Measurements from ENCODE around the gene CHST10. TPM values are rescaled to one million over a fixed set of nuclear protein-coding genes. Genes with fewer than 3 reads are reported as not detected.
"Not testable (repeated sequence)": the region's sequence is repeated elsewhere in the genome, so short reads cannot be mapped to it uniquely, and the experiment has no call there.

CHST10 gene
- total RNA-seq, 1 donor from 2014 or later, result 4.5 TPM

DNA sequence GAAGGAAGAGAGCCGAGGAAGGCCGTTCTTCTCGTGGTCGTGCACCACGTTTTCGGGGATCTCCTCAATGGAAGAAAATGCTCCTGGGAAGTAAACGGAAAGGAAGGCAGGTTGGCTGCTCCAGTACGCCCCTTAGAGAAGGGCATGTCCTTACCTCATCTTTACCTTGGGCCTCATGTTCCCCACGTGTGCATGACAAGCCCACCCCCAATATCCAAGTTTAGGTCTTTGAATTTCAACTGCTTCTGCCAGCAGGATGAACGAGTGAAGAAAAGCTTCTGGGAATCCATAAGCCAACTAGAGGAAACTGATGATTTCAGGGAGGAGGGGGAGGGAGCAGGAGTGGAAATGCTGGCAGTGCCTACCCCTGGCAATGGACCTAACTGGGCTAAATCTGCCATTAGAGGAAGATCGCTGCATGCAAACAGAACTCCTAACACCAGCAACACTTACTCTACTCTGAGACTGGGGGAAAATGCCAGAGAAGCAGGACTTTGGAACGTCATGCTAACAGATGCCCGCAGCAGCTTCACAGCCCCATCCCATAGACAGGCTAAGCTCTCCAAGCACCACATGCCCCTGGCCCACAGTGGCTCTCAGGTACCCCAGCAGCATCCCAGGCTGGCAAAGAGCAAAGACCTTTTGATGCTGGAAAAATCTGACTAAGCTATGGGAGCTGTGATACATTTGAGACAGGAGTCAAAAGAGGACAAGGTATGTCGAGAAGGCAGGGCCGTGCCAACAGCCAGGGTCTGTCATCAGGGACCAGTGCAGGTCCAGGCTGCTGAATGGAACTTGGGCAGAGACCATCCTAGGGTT, 21.7 kb downstream of the CHST10 start:
- intact Hi-C loops (cut with micrococcal nuclease), result no loop called here

DNA sequence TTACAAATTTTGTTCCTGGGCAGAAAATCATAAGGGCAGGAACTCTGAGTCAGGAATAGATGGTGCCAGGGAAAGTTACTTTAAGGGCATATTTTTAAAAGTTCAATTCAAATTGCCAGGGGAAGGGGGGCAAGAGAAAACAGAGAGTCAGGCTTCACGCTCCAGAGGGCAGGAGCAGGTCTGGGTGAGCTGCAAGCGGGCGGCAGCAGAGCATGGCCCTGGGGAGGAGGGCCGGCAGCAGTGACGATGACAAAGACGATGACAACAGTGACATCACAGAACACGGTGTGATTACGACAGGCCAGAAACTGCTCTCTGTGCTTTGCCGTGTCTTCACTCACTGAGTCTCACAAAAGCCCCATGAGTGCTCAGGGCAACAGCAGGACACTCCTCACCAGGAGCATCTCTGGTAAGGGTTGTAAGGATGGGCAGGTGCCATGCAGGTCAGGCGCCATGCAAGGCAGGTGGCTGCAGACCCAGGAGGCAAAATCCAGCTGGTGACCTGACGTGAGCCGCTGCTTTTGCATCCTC, 23.3 kb downstream of the CHST10 start:
- intact Hi-C loops (cut with micrococcal nuclease), result no loop called here

DNA sequence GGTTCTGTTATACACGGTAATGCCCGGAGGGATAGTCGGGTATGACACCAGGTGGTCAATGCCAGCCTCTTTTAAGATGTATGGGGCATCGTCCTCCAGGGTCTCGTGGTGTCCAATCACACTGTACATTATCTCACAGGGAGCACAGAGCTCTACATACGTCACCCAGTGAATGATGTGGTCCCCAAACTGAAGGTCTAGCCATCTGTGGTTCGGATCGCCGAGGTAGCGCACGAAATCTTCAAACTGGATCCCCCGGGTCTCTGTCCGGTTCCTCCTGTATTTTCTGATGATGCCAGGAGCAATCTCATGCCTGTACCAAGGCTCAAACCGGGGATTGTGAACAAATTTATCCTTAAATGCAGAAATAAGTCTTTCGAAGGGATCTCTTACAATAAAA, 24.1 kb downstream of the CHST10 start:
- intact Hi-C loops (cut with micrococcal nuclease), result no loop called here

DNA sequence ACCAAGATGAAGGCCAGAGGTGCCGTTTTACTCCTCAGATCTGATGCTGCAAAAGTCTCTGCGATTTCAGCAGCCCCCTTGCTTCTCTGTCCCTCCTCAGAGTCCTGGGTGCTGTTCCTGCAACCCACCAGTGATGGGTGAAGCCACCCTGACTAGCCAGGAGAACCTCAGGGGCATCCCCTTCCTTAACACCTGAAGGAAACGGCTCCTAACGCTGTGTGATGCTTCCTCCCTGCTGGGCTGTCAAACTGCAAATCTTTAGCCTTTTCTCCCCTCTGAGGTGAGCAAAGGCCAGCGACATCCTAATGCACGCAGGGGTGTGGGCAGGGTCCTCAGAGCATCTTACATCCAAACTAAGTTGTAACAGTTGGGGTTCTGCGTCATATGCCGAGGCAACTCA, 24.8 kb downstream of the CHST10 start:
- intact Hi-C loops (cut with micrococcal nuclease), result no loop called here

DNA sequence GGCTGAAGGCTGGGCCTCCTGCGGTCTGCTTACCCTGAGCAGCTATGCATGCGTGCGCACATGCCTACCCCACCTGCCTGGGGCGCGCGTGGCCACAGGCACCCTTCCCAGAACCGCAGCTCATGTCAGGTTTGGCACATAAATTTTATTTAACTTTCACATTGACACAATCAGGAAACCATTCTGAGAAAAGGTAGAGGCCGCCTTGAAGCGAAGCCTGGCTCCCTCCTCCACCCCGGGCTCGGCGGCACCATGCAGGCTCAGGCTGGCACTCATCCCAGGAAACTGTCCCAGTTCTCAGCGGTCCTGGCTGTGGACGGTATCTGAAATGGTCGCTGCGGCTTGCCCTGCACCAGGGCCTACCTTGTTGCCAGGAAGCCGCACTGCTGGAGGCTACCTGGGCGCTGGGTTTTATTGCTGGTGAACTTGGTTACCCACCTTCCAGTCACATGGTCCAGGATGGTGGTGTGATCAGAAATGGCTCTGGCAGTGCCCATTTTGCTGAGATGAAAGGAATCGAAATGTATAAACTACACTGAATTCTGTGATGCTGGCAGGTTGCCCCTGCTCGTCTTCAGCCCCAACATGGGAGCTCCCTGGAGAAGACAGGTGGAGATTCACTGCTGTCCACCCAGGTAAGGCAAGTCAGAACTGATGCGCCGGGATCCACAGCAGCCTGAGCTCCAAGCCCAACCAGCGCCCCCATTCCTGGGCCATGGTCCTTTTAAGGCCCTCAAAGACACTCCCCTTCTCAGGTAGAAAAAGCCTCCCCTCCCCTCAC, 25.5 kb downstream of the CHST10 start:
- intact Hi-C loops (cut with micrococcal nuclease), result no loop called here

DNA sequence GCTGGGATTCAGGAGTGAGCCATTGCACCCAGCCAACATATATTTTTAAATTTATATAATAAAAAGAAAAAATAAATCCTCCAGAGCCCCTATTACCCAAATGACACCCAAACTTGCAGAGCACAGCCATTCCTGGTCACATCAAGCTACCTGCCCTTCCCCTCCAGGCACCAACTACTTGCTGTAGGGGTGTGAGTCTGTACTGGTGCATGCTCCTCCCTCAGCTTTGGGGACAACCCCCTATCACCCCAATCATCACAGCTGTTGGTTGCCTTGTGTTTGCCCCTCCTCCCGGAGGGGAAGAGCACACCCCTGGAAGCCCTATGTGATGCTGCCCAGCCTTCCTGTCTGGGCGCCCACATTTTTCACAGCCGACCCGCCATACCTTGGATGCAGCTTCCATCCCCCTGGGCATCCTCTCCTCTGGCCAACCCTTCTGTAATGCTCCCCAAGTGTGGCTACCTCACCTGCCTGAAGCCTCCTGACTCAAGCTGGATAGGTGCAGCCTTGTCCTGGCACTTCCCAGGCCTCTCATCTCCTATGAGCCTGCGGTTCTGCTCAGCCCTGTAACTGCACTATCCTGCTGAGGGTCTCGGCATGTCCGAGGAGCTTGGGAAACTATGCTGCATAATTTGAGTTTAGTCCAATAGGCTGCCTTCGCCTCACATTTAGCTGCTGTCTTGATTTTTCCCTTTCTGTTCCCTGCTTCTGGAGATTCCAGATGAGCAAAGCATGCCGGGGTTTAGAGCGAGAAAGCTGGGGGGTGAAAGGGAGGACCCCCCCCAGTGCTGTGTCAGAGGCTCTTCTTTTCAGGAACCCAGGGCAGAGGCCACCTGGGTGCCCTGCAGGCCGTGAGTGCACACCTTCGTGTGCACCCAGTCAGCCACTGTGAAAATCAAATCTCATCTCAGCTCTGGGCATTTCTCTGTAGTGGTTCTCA, 27.2 kb downstream of the CHST10 start:
- intact Hi-C loops (cut with micrococcal nuclease), result no loop called here

DNA sequence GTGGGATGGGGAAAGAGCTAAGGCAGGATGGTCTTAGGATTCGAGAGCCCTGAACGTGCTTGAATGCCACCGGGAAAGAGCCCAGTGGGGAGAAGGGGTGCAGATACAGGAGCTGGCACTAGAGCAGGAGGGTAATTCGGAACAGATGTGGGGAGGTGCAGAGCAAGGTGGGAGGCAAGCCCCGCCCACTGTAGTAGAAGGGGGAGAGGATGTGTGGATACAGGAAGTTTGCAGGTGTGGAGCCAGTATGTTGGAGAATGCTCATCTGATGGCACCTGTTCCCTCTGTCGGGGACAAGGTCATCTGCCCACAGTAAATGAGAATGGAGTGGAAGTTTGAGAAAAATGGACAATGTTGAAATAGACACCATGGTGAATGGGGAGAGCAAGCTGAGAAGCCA, 28.8 kb downstream of the CHST10 start:
- intact Hi-C loops (cut with micrococcal nuclease), result no loop called here

DNA sequence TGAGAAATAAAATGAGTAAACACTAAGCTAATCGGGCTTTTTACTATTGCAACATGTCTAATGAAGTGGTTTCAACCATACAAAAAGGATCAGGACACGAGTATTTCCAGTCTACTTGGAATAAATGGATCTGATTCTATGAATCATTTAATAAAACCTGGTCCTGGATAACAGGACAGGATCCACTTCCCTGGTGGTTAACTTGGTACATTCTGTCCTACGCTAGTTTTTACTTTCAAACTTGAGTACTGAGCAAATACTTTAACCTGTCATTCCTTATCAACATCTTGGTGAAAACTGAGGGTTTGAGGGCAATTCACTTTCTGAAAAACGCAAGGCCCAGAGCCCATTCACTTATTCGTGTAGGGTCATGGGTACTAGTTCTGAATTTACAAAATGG, 33.5 kb downstream of the CHST10 start:
- intact Hi-C loops (cut with micrococcal nuclease), result no loop called here

DNA sequence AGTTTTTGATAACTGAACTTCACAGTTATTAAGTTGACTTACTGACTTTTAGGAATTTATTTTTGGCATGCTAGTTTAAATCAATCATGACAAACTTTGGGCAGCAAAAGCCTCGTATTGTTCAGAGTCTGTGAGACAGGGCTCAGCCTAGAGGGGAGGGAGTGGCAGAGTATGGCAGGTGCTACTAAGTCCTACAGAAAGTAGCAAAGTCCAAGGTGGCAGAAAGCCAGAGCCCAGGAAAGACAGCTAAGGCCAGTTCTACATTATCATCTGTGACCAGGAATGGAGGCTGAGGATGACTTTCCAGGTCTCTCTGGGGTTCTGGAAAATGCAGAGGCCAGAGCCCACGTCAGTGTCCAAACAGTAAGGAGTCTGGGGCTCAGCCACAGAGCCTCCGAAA, 34.2 kb downstream of the CHST10 start:
- intact Hi-C loops (cut with micrococcal nuclease), result no loop called here

DNA sequence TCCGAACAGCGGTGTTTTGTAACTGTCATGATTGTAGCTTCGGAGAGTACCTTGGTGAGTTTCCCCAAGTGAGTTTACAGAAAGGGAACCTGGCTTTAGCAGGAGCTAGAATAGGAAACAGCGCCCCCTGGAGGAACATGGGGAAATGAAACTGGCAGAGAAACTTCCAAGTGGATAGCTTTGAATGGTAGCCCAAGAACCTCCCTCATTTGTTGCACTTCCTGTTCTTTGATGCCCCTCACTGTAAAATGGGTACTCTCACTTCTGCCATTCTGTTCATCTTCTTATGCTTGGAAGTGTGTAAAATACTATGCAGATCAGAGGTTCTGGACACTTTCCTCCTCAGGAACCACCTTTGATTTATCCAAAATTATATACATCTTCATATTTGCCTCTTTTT, 36.2 kb downstream of the CHST10 start:
- intact Hi-C loops (cut with micrococcal nuclease), result loop anchor here (1.0 kb wide), 2 partner anchors 118 to 822 kb away; no protein-coding TSS in a partner anchor

DNA sequence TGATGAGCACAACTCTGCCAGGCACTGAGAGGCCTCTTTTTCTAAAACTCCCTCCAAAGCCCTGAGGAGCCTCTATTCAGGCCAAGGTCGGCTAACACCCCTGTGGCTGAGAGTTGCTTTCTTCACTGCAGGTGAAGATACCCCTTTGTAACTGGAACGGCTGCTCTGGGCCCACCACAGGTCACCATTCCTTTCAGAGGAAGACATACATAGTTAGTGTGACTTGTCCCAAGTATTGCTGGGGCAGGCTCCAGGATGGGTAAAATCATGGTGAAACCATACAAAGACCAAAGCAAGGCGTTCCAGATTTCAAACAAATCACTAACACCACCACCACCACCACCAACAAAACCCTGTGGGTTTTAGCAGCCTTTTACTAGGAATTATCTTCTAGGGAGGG, 36.8 kb downstream of the CHST10 start:
- intact Hi-C loops (cut with micrococcal nuclease), result loop anchor here (1.0 kb wide), 2 partner anchors 117 to 821 kb away; no protein-coding TSS in a partner anchor

DNA sequence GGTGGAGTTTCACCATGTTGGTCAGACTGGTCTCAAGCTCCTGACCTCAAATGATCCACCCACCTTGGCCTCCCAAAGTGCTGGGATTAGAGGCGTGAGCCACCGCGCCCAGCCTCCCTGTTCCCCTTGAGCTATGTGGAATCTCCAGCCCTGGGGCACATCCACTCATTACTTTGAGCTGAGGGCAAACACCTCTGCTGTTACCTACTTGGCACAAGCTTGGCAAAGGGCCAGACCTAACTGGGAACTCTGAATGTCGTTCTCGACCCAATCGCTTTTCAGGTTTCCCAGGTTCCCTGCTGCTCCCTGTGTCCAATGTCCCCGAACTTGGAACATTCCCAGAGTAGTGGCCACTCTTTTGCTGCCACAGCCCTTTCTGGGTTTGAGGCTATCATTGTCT, 40.6 kb downstream of the CHST10 start:
- intact Hi-C loops (cut with micrococcal nuclease), result no loop called here

DNA sequence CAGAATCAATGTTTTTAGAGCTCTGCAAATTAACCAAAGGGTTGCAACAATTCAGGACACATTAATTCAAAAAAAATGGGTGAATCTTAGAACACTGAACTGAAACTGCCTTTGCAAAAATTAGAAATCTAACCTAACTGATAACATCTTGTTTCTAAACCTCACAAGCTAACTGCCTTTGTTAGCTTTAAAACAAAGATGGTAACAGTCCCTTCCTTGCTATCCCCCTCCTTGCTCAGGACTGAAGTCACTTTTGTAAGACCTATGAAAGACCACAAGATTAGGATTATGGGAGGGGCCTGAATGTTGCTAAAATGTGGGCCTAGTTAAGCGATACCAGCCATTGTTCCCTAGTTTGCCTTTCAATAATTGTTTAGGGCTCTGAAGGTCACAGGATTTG, 50.3 kb downstream of the CHST10 start:
- intact Hi-C loops (cut with micrococcal nuclease), result loop anchor here (5.0 kb wide), 1 partner anchor 75 kb away; no protein-coding TSS in a partner anchor

DNA sequence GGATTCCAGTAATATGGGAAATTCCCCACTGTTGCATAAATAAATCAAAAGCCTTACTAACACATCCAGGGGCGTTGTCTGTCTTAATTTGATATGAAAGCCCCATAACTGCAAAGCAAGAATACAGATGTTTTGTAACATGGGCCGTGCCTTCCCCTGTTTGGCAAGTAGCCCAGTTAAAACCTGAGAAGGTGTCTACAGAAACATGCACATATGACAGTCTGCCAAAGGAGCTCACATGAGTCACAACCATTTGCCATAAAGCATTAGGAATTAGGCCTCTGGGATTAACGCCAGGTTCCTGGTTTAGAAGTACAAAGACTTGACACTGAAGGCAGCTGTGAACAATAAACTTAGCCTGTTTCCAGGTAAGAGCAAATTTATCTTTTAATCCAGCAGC, 52.0 kb downstream of the CHST10 start:
- intact Hi-C loops (cut with micrococcal nuclease), result loop anchor here (5.0 kb wide), 1 partner anchor 73 kb away; no protein-coding TSS in a partner anchor

DNA sequence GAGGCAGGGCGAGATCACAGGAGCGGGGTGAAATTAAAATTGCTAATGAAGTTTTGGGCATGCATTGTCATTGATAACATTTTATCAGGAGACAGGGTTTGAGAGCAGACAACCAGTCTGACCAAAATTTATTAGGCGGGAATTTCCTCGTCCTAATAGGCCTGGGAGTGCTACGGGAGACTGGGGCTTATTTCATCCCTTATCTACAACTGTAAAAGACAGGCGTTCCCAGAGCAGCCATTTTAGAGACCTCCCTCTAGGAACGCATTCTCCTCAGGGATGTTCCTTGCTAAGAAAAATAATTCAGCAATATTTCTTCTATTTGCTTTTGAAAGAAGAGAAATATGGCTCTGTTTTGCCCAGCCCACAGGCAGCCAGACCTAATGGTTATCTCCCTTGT, 55.2 kb downstream of the CHST10 start:
- intact Hi-C loops (cut with micrococcal nuclease), result not testable (repeated sequence)

DNA sequence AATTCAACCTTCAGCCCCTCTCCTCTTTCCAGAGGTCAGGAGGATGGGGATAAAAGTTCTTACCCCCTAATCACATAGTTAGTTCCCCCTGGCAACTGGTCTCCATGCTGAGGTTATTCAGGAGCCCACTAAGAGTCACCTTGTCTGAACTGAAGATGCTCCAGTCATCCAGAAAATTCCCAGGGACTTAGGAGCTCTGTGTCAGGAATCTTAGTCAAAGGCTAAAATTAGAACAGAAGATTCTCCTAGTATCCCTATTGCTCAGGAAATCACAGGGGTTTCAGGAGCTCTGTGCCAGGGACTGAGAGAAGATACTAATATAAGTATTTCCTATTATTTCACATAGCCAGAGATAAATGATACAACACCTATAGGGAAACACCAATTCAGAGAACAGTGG, 57.9 kb downstream of the CHST10 start:
- intact Hi-C loops (cut with micrococcal nuclease), result no loop called here

DNA sequence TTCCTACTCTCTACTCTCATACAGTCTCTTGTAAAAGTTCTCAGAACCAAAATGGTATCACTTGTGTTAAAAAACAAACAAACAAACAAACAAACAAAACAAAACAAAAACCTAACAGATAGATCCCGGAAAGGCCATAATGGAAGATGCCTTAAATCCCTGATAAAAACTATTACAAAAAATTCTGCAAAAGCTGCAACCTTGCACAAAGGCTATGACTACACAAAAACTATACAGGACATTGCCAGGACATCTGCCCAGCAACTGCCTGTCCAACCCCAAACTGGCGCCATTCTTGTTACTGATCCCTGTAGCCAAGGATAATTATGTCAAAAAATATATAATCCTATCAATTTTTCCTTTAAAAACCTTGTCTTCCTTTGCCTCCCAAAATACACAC, 58.9 kb downstream of the CHST10 start:
- intact Hi-C loops (cut with micrococcal nuclease), result no loop called here

DNA sequence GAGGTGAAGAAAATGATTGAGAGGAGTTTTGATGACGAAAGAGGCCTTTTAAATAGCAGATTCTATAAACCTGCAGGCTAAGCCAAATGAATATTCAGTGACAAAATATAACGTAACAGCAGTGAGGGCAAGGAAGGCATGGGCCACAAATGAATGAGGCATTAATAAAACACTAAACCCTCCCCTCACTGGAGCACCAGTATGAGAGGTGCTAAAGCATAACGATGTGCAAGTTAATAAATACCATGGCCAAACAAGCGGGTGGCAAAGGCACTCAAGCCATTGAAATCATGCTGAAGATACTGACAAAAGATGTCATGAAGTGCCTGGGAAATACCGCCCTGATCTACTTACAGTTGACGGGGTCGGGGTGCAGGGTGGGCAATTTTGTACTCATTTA, 64.9 kb downstream of the CHST10 start:
- intact Hi-C loops (cut with micrococcal nuclease), result no loop called here

DNA sequence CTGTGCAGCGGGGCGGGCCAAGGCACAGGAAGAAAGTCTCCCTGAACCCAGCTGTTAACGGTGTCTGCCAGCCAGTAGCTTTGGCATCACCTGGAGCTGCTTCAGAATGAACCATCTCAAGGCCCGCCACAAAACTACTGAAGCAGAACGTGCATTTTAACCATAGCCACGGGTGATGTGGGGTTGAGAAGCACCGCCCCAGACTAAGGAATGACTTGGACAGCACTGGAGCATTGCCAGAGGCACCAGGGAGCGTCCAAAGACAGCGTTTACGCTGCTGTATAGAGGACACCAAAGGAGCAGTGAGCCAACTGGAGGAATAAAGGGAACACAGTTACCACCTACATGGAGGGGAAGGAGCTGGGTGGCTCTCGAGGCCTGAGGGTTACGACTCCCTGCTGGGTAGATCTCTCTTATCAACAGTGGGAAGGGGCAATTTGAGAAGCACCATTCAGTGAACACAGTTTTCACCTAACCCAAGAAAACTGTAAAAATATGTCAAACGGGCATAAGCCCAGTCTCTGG, 66.7 kb downstream of the CHST10 start:
- intact Hi-C loops (cut with micrococcal nuclease), result no loop called here

DNA sequence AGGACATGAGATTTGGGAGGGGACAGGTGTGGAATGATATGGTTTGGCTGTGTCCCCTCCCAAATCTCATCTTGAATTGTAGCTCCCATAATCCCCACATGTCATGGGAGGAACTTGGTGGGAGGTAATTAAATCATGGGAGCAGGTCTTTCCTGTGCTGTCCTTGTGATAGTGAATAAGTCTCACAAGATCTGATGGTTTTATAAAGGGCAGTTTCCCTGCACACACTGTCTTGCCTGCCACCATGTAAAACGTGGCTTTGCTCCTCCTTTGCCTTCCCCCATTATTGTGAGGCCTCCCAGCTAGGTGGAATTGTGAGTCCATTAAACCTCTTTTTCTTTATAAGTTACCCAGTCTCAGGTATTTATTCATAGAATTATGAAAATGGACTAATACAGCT, 72.3 kb downstream of the CHST10 start:
- intact Hi-C loops (cut with micrococcal nuclease), result not testable (repeated sequence)

DNA sequence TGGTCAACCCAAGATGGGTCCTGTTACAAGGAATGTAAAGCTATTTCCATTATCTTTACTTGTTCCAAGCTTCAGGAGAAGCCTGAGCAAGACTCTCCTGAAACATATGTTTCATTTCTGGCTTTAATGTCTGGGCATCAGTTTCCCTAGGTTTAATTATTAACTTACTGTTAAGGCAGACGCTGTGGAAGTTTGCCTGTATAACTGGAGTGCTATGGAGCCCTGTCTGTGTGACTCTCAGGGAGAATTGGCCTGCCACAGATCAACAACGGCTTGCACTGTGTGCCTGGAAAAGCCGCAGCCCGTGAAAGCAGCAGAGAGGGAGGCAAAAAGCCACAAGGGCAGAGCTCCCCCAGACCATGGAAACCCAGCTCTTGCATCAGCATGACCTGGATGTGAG, 73.0 kb downstream of the CHST10 start:
- intact Hi-C loops (cut with micrococcal nuclease), result no loop called here

All from T-helper 2 cell treated with Interferon-gamma antibody and Interleukin-4, amounts not matched to agents 100 ng/mL and 5 ng/mL, for 36 hours (primary cell).